ENCODE measurements around the gene SEMA4G.
"Not testable (repeated sequence)": the region's sequence is repeated elsewhere in the genome, so short reads cannot be mapped to it uniquely, and the experiment has no call there.

The SEMA4G gene

DNA sequence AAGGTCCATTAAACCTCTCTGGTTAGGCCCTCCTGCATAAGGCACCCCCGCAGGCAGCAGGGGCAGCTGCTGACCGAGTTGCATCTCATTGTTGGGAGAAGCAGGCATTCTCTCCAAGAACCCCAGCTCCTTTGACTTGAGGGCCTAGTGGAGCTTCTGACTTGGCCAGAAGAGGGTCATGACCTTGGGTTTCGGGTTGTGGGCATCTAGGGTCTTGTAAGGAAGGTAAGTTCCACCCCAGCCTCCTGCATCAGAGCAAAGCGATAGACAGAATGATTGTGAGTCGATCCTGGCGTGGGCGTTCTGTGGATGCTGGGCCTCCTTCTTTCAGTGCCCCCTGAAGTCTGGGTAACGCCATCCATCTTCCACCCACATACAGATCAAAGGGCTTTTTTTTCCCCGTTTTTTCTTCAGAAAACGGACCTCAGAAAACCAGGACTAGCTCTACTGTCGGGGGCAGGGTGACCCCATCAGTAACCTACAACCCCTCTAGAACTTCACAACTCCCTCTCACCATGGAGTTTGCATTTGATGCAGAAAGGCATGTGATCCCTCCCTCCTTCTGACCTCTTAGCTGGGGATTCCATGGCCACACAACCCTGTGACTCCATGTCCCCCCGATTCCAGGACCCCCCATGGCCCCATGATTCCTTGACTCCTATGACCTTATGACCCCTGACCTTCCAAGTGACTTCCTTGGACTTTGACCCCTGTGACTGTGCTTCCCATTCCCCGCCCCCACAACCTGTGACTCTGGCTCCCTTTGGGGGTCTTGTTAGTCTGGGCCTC lies 3.0 kb downstream of the SEMA4G start:
- no peak for DNase-seq

DNA sequence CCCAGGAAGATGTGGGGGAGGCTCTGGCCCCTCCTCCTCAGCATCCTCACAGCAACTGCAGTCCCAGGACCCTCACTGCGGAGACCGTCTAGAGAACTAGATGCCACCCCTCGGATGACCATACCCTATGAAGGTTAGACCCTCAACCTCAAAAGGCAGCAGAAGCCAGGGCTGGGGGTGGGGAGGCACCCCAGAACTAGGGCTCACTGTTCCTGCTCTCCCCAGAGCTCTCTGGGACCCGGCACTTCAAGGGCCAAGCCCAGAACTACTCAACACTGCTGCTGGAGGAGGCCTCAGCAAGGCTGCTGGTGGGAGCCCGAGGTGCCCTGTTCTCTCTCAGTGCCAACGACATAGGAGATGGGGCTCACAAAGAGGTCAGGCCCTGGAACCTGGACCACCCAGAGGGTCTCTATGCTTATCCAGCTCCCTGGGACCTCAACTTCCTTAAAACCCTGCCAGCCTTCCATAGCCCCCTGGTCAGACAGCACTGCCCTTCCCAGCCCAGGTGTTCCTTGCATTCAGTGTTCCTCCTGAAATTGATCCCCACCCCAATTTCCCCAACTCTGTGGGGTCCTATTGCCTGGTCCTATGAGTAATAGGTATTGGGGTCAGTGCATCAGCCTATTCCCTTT lies 3.7 kb downstream of the SEMA4G start:
- DNase-seq: no peak

DNA sequence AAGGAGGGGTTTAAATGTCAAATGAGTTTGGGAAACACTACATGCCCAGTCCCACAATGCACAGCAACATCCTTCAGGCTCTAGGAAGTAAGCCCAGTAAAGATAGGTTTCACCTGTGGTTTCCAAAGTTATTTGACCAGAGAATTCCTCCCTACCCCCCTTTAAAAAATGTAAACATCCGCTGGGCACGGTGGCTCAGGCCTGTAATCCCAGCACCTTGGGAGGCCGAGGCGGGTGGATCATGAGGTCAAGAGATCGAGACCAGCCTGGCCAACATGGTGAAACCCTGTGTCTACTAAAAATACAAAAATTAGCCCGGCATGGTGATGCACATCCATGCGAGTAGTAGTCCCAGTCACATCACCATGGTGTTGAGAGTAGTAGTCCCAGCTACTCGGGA lies 6.1 kb downstream of the SEMA4G start:
- DNase-seq: not testable (repeated sequence)

GRCh38 chr10:100976906-100977305 lies 7.6 kb downstream of the SEMA4G start:
- DNase-seq: no peak

GRCh38 chr10:100977436-100977835 lies 8.1 kb downstream of the SEMA4G start:
- DNase-seq: no peak

DNA sequence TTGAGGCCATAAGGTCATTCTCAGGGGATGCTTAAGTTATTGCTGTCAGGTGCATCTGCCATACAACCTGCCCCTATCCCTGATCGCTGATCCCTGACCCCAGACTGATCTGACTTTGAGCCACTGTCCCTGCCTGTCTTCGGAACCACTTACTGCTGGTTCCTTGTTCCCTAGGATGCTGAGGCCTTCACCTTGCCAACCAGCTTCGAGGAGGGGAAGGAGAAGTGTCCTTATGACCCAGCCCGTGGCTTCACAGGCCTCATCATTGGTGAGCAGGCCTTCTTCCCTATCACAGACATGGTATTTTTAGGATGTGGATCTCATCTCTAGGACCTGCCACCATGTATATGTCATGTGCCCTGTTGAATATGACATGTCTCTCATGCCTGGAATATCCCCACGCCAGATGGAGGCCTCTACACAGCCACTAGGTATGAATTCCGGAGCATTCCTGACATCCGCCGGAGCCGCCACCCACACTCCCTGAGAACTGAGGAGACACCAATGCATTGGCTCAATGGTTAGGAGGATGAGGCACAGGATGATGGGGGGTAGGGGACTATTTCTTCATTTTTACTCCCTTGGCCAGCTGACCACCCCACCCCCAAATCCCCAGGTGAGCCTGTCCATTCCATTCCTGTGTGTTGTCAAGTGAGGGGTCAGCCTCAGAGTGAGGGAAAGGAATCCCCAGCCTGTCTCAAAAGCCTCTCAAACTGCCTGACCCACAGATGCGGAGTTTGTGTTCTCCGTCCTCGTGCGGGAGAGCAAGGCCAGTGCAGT lies 9.0 kb downstream of the SEMA4G start:
- DNase-seq: no peak

- no peak for DNase-seq
Observed at GRCh38 chr10:100978901-100979195, 9.5 kb downstream of the SEMA4G start.

DNA sequence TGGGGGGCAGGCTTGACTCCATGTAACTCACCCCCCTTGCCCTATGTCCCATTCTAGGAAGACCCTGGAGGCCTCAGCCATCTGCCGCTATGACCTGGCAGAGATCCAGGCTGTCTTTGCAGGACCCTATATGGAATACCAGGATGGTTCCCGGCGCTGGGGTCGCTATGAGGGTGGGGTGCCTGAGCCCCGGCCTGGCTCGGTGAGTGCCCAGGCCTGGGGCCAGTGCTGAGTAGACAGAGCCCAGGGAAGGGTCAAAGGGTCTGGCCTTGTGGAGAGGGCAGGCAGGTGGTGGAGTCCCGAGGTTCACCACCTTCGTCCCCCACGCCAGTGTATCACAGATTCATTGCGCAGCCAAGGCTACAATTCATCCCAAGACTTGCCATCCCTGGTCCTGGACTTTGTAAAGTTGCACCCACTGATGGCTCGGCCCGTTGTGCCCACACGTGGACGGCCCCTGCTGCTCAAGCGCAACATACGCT lies 10.5 kb downstream of the SEMA4G start:
- DNase-seq: no peak

DNA sequence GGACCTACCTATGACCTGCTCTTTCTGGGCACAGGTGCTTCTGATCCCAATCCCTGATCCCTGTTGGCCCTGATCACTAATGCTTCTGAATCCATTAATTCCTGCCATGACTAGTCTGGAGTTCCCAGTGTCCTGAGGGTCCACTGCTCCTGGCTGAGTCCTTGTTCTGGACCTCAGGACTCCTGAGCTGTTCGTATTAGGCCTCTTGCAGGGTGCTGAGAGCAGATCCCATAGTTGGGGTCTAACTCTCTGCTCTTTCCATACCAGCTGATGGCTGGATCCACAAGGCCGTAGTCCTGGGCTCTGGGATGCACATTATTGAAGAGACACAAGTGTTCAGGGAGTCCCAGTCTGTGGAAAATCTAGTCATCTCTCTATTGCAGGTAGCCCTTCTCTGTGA lies 11.0 kb downstream of the SEMA4G start:
- DNase-seq: no peak

- no peak for DNase-seq
Observed at GRCh38 chr10:100980711-100981110, 11.4 kb downstream of the SEMA4G start.

- DNase-seq: no peak
Observed at GRCh38 chr10:100981178-100981772, 12.0 kb downstream of the SEMA4G start.

- DNase-seq: no peak
Observed at GRCh38 chr10:100982916-100983830, 13.9 kb downstream of the SEMA4G start.

DNA sequence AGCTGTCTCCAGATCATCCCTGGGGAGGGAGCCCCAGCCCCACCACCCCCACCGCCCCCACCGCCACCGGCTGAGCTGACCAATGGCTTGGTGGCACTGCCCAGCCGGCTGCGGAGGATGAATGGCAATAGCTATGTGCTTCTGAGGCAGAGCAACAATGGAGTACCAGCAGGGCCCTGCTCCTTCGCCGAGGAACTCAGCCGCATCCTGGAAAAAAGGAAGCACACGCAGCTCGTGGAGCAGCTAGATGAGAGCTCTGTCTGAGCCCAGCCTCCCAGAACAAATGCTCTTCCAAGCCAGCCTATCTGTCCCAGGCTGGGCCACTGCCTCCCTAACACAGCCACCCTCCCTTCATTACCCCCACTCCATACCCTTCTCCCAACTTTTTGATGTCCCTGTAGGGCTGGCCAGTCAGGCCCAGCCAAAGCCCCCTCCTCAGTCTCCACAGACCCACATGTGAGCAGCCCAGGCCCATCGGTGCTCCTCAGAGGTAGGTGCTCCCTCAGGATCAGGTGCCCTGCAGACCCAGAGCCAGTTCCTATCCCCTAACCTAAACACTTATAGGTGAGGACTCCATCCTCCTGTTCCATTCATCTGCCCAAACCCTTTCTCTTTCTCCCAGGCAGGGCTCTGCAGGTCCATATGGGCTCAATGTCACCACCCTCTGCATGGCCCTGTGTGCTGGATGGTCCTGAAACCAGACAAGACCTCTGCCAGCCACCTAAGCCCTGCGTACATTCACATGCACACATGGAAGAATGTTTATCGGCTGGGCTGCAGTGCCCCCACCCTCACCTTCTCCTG lies 14.8 kb downstream of the SEMA4G start:
- DNase-seq: no peak

- no peak for DNase-seq
Observed at GRCh38 chr10:100984672-100985177, 15.4 kb downstream of the SEMA4G start.

DNA sequence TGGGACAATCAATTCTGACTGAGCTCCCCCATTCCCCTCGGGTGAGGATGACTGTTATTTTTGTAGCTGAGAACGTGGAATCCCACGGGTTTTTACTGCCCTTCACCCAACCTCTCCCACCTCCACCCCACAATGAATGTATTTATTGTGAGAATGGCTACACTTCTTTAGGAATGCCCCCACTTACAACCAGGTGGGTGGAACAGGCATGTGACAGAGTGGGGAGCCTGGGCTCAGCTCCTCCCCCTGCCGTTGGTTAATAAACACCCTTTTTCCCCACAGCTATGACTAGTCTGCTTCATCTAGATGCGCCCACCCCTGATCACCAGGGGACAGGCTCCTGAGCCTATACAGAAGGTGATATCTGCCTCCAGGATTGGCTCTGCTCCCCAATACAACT lies 16.0 kb downstream of the SEMA4G start:
- DNase-seq: no peak

DNA sequence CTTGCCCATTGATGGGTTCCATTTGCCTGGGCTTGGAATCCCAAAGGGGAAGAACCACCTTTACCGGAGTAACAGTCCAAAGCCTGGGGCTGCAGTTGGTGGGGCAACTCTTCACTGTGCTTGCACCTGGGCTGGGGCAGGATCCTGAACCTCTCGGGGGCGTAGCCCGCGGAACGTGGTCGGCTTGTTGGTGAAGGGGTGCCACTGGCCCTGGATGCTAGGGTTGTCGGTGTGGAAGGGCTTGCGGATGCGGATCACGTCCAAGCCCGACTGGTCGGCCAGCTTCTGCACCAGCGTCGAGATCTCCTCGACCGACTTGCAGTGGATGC lies 17.3 kb downstream of the SEMA4G start:
- DNase-seq: no peak

- DNase-seq: peak; percentile 43 to 51
Observed at GRCh38 chr10:100986952-100987684, 17.8 kb downstream of the SEMA4G start, which contains the start of the genes MRPL43 and TWNK. TSS of gene MRPL43 (minus strand) at chr10:100987497. CDS start at chr10:100987443, 54 bp downstream. TSS of gene TWNK (plus strand) at chr10:100987543. CDS start at chr10:100988211, 668 bp downstream.

DNA sequence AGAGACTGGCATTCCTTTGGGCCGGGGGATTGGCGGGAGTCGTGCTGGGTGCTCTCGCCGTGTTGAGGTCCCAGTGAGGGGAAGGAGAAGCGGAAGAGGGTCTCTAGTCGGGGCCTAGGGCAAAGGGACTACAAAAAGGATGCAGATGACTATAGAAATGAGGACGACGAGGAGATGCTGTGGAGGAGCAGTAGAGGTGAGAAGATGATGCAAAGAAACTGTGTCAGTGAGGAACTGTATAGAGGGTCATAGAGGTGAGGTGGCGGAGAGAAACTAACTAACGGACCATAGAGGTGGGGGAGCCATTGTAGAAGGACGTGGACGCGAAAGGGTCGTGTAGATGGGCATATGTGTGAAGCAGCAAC lies 18.4 kb downstream of the SEMA4G start:
- DNase-seq: no peak

DNA sequence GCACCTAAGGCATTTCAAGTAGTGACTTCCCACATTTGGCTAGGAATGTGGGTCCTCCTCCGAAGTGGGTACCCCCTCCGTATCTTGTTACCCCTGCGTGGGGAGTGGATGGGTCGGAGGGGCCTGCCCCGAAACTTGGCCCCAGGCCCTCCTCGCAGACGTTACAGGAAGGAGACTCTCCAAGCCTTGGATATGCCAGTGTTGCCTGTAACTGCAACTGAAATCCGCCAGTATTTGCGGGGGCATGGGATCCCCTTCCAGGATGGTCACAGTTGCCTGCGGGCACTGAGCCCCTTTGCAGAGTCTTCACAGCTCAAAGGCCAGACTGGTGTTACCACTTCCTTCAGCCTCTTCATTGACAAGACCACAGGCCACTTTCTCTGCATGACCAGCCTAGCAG lies 18.9 kb downstream of the SEMA4G start:
- no peak for DNase-seq

DNA sequence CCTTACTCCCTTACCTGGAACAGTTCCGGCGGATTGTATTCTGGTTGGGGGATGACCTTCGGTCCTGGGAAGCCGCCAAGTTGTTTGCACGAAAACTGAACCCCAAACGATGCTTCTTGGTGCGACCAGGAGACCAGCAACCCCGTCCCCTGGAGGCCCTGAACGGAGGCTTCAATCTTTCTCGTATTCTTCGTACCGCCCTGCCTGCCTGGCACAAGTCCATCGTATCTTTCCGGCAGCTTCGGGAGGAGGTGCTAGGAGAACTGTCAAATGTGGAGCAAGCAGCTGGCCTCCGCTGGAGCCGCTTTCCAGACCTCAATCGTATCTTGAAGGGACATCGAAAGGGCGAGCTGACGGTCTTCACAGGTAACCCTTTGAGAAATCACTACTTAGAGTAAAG lies 19.8 kb downstream of the SEMA4G start:
- DNase-seq: no peak

All from bone marrow (tissue), 2 donors.